HG02623 (cell line): Measurements from ENCODE around the gene AK4.
"Not testable (repeated sequence)": the region's sequence is repeated elsewhere in the genome, so short reads cannot be mapped to it uniquely, and the experiment has no call there.

Experiments used
- ATAC-seq: cut with Tn5 transposase; IDR thresholded peaks from one replicate; pipeline ENCODE4 v1.9.1; 2021; ENCODE audit warnings: moderate library complexity; ENCODE audit not compliant: unreplicated experiment

Gene AK4

GRCh38 chr1:65210325-65210724, 62.3 kb downstream of the AK4 start:
- ATAC-seq, result no peak

GRCh38 chr1:65211331-65211730, 63.3 kb downstream of the AK4 start:
- no peak for ATAC-seq

- ATAC-seq, result no peak
Measured at GRCh38 chr1:65213271-65214023, 65.4 kb downstream of the AK4 start.

GRCh38 chr1:65214340-65215027, 66.5 kb downstream of the AK4 start:
- ATAC-seq, result no peak

GRCh38 chr1:65216989-65217388, 69.0 kb downstream of the AK4 start:
- ATAC-seq, result no peak

- ATAC-seq, result no peak
Measured at GRCh38 chr1:65221638-65222339, 73.8 kb downstream of the AK4 start.

- ATAC-seq, result no peak
Measured at GRCh38 chr1:65222340-65222940, 74.4 kb downstream of the AK4 start.

- ATAC-seq, result no peak
Measured at GRCh38 chr1:65224681-65225091, 76.7 kb downstream of the AK4 start.

GRCh38 chr1:65225179-65225578, 77.2 kb downstream of the AK4 start:
- ATAC-seq, result no peak

GRCh38 chr1:65229201-65229600, 81.2 kb downstream of the AK4 start:
- no peak for ATAC-seq

- ATAC-seq, result no peak
Measured at GRCh38 chr1:65229754-65230339, 81.8 kb downstream of the AK4 start.

- peak; percentile 71 for ATAC-seq
Measured at GRCh38 chr1:65230731-65231481, 82.9 kb downstream of the AK4 start.

- no peak for ATAC-seq
Measured at GRCh38 chr1:65231718-65232330, 83.8 kb downstream of the AK4 start.

GRCh38 chr1:65232461-65232990, 84.5 kb downstream of the AK4 start:
- ATAC-seq, result no peak

- no peak for ATAC-seq
Measured at GRCh38 chr1:65233782-65234181, 85.8 kb downstream of the AK4 start.

GRCh38 chr1:65235867-65236805, 88.1 kb downstream of the AK4 start:
- no peak for ATAC-seq

GRCh38 chr1:65237088-65237487, 89.1 kb downstream of the AK4 start:
- not testable (repeated sequence) for ATAC-seq

- ATAC-seq, result no peak
Measured at GRCh38 chr1:65237503-65237902, 89.5 kb downstream of the AK4 start.

- ATAC-seq, result no peak
Measured at GRCh38 chr1:65238010-65238409, 90.0 kb downstream of the AK4 start.
